NB4 (cell line): Measurements from ENCODE around the gene DNMBP.

Experiments used
- MYC ChIP-seq: IDR thresholded peaks from 2 replicates; pipeline ENCODE4 v1.6.1; 2011; ENCODE audit warnings: low read depth, low read length
- POLR2A ChIP-seq: IDR thresholded peaks from 2 replicates; pipeline ENCODE4 v1.6.1; 2011; ENCODE audit warnings: mild to moderate bottlenecking; ENCODE audit not compliant: insufficient read length; ENCODE audit errors: extremely low read depth
- TF ChIP-seq, protein P1 (sequence below): IDR thresholded peaks from one replicate; pipeline ENCODE4 v1.5.1; 2012; ENCODE audit warnings: low read depth, low read length
- TF ChIP-seq, protein P2 (sequence below): IDR thresholded peaks from 2 replicates; pipeline ENCODE4 v1.6.1; 2011; ENCODE audit warnings: low read depth, low read length

DNA sequence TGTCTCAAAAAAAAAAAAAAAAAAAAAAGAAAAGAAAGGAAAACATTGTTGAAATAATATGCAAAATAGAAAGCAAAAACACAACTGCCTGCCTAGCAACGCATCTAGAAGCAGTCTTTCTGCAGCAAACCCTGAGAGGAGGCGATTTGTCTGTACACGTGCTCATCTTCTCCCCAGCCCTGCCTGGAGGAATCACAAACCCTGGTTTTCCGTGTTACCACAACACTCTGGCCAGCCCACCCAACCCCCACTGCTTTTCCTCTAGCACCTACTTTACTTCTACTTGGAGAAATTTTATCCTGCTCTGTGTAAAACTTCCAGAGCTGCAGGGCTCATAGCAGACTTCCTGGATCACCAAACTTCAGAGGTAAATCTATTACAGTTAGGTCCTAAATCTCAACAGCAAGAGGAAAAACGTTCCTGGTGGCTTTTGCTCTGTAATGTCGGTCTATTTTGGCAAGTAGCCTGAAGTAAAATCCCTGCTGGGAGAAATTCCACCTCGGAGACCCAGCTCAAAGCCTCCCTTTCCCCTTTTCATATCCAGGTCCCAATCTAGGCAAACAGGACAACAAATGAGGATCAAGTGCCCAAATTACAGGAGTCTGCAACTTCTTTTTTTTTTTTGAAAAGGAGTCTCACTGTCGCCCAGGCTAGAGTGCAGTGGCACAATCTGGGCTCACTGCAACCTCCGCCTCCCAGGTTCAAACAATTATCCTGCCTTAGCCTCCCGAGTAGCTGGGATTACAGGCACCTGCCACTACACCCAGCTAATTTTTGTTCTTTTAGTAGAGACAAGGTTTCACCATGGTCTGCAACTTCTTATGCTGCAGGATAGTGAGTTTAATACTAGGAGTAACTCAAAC lies 91.6 kb downstream of the DNMBP start:
- TF ChIP-seq POLR2A = no peak
- TF ChIP-seq, protein P1, sequence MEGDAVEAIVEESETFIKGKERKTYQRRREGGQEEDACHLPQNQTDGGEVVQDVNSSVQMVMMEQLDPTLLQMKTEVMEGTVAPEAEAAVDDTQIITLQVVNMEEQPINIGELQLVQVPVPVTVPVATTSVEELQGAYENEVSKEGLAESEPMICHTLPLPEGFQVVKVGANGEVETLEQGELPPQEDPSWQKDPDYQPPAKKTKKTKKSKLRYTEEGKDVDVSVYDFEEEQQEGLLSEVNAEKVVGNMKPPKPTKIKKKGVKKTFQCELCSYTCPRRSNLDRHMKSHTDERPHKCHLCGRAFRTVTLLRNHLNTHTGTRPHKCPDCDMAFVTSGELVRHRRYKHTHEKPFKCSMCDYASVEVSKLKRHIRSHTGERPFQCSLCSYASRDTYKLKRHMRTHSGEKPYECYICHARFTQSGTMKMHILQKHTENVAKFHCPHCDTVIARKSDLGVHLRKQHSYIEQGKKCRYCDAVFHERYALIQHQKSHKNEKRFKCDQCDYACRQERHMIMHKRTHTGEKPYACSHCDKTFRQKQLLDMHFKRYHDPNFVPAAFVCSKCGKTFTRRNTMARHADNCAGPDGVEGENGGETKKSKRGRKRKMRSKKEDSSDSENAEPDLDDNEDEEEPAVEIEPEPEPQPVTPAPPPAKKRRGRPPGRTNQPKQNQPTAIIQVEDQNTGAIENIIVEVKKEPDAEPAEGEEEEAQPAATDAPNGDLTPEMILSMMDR = no peak
- TF ChIP-seq, protein P2, sequence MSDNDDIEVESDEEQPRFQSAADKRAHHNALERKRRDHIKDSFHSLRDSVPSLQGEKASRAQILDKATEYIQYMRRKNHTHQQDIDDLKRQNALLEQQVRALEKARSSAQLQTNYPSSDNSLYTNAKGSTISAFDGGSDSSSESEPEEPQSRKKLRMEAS = no peak
- TF ChIP-seq MYC = no peak
